GM23338 (cell line): Measurements from ENCODE around the gene PSMD6. TPM values are rescaled to one million over a fixed set of nuclear protein-coding genes. Genes with fewer than 3 reads are reported as not detected.

ENCODE experiments used
- ATAC-seq: fragments of 200-7000 bp; cut with Tn5 transposase; 3 replicates; pipeline ENCODE4 v1.9.1; 2020
- DNase-seq: peaks from one replicate; pipeline ENCODE4 v3.0.0-alpha.2; 2015; ENCODE audit warnings: low spot score
- H2AFZ ChIP-seq: fragments of 200-600 bp; sonication (generic); 2 replicates; pipeline ENCODE4 v1.8.0; 2016; ENCODE audit warnings: antibody characterized with exemption, mild to moderate bottlenecking, moderate library complexity
- H3F3A ChIP-seq: fragments of 200-600 bp; sonication (generic); replicated peaks from 2 replicates; pipeline ENCODE4 v1.8.0; 2017; ENCODE audit warnings: antibody characterized with exemption, mixed run types, low read depth
- H3K27ac ChIP-seq: fragments of 200-600 bp; sonication (generic); 2 replicates; pipeline ENCODE4 v1.6.1; 2016; ENCODE audit warnings: low read depth
- H3K27me3 ChIP-seq: fragments of 200-600 bp; sonication (generic); 2 replicates; pipeline ENCODE4 v1.8.0; 2016; ENCODE audit warnings: mild to moderate bottlenecking, mixed run types, moderate library complexity; ENCODE audit not compliant: insufficient read depth
- H3K36me3 ChIP-seq: fragments of 200-600 bp; sonication (generic); 2 replicates; pipeline ENCODE4 v1.8.0; 2016; ENCODE audit warnings: mild to moderate bottlenecking; ENCODE audit not compliant: insufficient read depth
- H3K4me1 ChIP-seq: fragments of 200-600 bp; sonication (generic); 2 replicates; pipeline ENCODE4 v1.8.0; 2016; ENCODE audit warnings: mild to moderate bottlenecking, moderate library complexity; ENCODE audit not compliant: insufficient read depth
- H3K4me2 ChIP-seq: fragments of 200-600 bp; sonication (generic); 2 replicates; pipeline ENCODE4 v1.7.1; 2017; ENCODE audit warnings: mixed run types
- H3K4me3 ChIP-seq: fragments of 200-600 bp; sonication (generic); 2 replicates; pipeline ENCODE4 v1.6.1; 2016; ENCODE audit warnings: mixed run types
- H3K79me2 ChIP-seq: fragments of 200-600 bp; sonication (generic); replicated peaks from 2 replicates; pipeline ENCODE4 v1.8.0; 2017; ENCODE audit warnings: mild to moderate bottlenecking; ENCODE audit not compliant: insufficient read depth
- H3K9me2 ChIP-seq: fragments of 200-600 bp; sonication (generic); 2 replicates; pipeline ENCODE4 v1.8.0; 2017; ENCODE audit not compliant: insufficient read depth
- H4K20me1 ChIP-seq: fragments of 200-600 bp; sonication (generic); replicated peaks from 2 replicates; pipeline ENCODE4 v1.8.0; 2017; ENCODE audit warnings: mild to moderate bottlenecking; ENCODE audit not compliant: insufficient read depth
- H3K27ac Mint-ChIP-seq: 2 replicates; pipeline ENCODE4 v1.8.0; 2020; ENCODE audit warnings: inconsistent platforms, mild to moderate bottlenecking, moderate library complexity, mixed read lengths
- H3K27me3 Mint-ChIP-seq: 3 replicates; pipeline ENCODE4 v1.8.0; 2022; ENCODE audit warnings: low read depth, mild to moderate bottlenecking, moderate library complexity, mixed read lengths, inconsistent platforms; ENCODE audit not compliant: insufficient read depth, poor library complexity
- H3K36me3 Mint-ChIP-seq: 3 replicates; pipeline ENCODE4 v1.8.0; 2021; ENCODE audit warnings: low read depth, mild to moderate bottlenecking, inconsistent platforms, moderate library complexity, mixed read lengths
- H3K4me1 Mint-ChIP-seq: 3 replicates; pipeline ENCODE4 v1.8.0; 2020; ENCODE audit warnings: mild to moderate bottlenecking, inconsistent platforms, mixed read lengths
- H3K4me3 Mint-ChIP-seq: 3 replicates; pipeline ENCODE4 v1.8.0; 2021; ENCODE audit warnings: moderate library complexity, mild to moderate bottlenecking, inconsistent platforms, mixed read lengths
- H3K9me3 Mint-ChIP-seq: 3 replicates; pipeline ENCODE4 v1.8.0; 2020; ENCODE audit warnings: moderate library complexity, mild to moderate bottlenecking, inconsistent platforms, mixed read lengths
- CREB1 ChIP-seq: fragments of 250-450 bp; sonication (Bioruptor Pico); IDR thresholded peaks from 2 replicates; pipeline ENCODE4 v1.5.0; 2020; ENCODE audit warnings: low read depth, mild to moderate bottlenecking, moderate library complexity
- ETS1 ChIP-seq: IDR thresholded peaks from 2 replicates; pipeline ENCODE4 v1.6.1; 2016; ENCODE audit warnings: antibody characterized with exemption
- EZH2 ChIP-seq: fragments of 200-600 bp; sonication (generic); IDR thresholded peaks from one replicate; pipeline ENCODE4 v1.8.0; 2017; ENCODE audit warnings: antibody characterized with exemption, mild to moderate bottlenecking, low read depth; ENCODE audit not compliant: unreplicated experiment
- JUNB ChIP-seq: IDR thresholded peaks from one replicate; pipeline ENCODE4 v1.6.1; 2016; ENCODE audit warnings: antibody characterized with exemption; ENCODE audit not compliant: unreplicated experiment
- NANOG ChIP-seq: IDR thresholded peaks from 2 replicates; pipeline ENCODE4 v1.6.1; 2016; ENCODE audit warnings: antibody characterized with exemption, borderline replicate concordance
- POLR2AphosphoS5 ChIP-seq: IDR thresholded peaks from 2 replicates; pipeline ENCODE4 v1.6.1; 2016; ENCODE audit warnings: antibody characterized with exemption, low read depth
- ZNF331 ChIP-seq: fragments of 250-450 bp; sonication (Bioruptor Pico); IDR thresholded peaks from 2 replicates; pipeline ENCODE4 v1.5.0; 2020; ENCODE audit warnings: low read depth, mild to moderate bottlenecking, moderate library complexity
- polyA plus RNA-seq: library from polyadenylated mRNA; unstranded; fragments of >200 nt; fragmentation: Nextera tagmentation; extraction: Ambion mirVana; gene quantifications from 2 replicates; pipeline ENCODE4 v1.2.1, GENCODE V29; 2016
- total RNA-seq: library from RNA; depleted of rRNA; stranded (reverse); fragments of >200 nt; shearing (Covaris generic); gene quantifications from 2 replicates; pipeline ENCODE4 v1.2.3, GENCODE V29; 2014
- TF ChIP-seq, protein P1 (sequence below): IDR thresholded peaks from one replicate; pipeline ENCODE4 v1.6.1; 2018; ENCODE audit warnings: antibody characterized with exemption; ENCODE audit not compliant: unreplicated experiment
- TF ChIP-seq, protein P2 (sequence below), 2 experiments: fragments of 200-600 bp in 1 of 2; sonication (generic) in 1 of 2; conservative IDR thresholded peaks; 2 replicates each; pipeline versions ENCODE4 v1.5.1 to v1.6.1; 2016 to 2017; ENCODE audit warnings: antibody characterized with exemption in 2 of 2, low read depth in 2 of 2, mild to moderate bottlenecking in 2 of 2, moderate library complexity in 1 of 2
- TF ChIP-seq, protein P3 (sequence below): fragments of 250-450 bp; sonication (Bioruptor Pico); IDR thresholded peaks from 2 replicates; pipeline ENCODE4 v1.5.0; 2020; ENCODE audit warnings: mild to moderate bottlenecking, moderate library complexity

The PSMD6 gene
- total and polyA plus RNA-seq, 2 experiments from 2014 or later: 98.1 to 205 TPM

DNA sequence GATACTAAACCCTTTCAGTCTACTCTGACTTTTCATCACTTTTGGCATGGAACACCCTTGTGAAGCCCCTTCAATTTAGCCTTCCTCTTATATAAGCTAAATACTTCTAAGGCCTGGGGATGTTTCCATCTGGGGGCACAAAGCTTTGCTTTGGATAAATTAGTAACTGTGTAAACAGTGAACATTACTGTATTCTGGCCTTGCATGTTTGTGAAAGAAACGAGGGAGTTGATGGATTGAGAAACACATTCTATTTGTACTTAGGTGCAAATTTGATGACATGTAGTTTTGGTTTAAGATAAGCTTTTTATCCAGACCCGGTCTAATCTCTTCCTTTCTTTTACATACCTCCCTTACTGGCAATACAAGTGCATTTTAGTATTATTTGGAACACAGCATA lies 19.7 kb downstream of the PSMD6 start:
- Histone ChIP-seq H3K36me3 (peaks cover 5% of the 10 kb centered on the region; the same call in 1 of the 2 replicates), H2AFZ (no peak overlapping the region), H3K9me2 (no peaks in the 10 kb centered on the region), H3F3A (no peaks in the 10 kb centered on the region), H3K27ac (no peak overlapping the region), H3K4me2 (no peak overlapping the region), H3K4me1 (peaks cover 20% of the 10 kb centered on the region), H4K20me1 (no peaks in the 10 kb centered on the region), H3K79me2 (no peaks in the 10 kb centered on the region), H3K4me3 (no peak overlapping the region), H3K27me3 (no peaks in the 10 kb centered on the region)
- no peaks in the 10 kb centered on the region for H3K27me3 Mint-ChIP-seq
- no peak for DNase-seq
- ATAC-seq: no peak
- peaks cover 7% of the 10 kb centered on the region; the same call in 2 of the 3 replicates for H3K36me3 Mint-ChIP-seq
- H3K9me3 Mint-ChIP-seq: no peaks in the 10 kb centered on the region
- TF ChIP-seq ZNF331 (CRISPR knock-in tag) (no peak), JUNB (no peak), CREB1 (CRISPR knock-in tag) (no peak)
- TF ChIP-seq, protein P1, sequence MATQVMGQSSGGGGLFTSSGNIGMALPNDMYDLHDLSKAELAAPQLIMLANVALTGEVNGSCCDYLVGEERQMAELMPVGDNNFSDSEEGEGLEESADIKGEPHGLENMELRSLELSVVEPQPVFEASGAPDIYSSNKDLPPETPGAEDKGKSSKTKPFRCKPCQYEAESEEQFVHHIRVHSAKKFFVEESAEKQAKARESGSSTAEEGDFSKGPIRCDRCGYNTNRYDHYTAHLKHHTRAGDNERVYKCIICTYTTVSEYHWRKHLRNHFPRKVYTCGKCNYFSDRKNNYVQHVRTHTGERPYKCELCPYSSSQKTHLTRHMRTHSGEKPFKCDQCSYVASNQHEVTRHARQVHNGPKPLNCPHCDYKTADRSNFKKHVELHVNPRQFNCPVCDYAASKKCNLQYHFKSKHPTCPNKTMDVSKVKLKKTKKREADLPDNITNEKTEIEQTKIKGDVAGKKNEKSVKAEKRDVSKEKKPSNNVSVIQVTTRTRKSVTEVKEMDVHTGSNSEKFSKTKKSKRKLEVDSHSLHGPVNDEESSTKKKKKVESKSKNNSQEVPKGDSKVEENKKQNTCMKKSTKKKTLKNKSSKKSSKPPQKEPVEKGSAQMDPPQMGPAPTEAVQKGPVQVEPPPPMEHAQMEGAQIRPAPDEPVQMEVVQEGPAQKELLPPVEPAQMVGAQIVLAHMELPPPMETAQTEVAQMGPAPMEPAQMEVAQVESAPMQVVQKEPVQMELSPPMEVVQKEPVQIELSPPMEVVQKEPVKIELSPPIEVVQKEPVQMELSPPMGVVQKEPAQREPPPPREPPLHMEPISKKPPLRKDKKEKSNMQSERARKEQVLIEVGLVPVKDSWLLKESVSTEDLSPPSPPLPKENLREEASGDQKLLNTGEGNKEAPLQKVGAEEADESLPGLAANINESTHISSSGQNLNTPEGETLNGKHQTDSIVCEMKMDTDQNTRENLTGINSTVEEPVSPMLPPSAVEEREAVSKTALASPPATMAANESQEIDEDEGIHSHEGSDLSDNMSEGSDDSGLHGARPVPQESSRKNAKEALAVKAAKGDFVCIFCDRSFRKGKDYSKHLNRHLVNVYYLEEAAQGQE: no peak
- TF ChIP-seq, protein P2, sequence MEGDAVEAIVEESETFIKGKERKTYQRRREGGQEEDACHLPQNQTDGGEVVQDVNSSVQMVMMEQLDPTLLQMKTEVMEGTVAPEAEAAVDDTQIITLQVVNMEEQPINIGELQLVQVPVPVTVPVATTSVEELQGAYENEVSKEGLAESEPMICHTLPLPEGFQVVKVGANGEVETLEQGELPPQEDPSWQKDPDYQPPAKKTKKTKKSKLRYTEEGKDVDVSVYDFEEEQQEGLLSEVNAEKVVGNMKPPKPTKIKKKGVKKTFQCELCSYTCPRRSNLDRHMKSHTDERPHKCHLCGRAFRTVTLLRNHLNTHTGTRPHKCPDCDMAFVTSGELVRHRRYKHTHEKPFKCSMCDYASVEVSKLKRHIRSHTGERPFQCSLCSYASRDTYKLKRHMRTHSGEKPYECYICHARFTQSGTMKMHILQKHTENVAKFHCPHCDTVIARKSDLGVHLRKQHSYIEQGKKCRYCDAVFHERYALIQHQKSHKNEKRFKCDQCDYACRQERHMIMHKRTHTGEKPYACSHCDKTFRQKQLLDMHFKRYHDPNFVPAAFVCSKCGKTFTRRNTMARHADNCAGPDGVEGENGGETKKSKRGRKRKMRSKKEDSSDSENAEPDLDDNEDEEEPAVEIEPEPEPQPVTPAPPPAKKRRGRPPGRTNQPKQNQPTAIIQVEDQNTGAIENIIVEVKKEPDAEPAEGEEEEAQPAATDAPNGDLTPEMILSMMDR (conservative IDR thresholded peaks at IDR 0.05; ENCODE audit: low read depth in 2 of 2): no peak
- no peak overlapping the region for H3K4me3 Mint-ChIP-seq
- H3K27ac Mint-ChIP-seq: no peak overlapping the region
- peaks cover 24% of the 10 kb centered on the region for H3K4me1 Mint-ChIP-seq

DNA sequence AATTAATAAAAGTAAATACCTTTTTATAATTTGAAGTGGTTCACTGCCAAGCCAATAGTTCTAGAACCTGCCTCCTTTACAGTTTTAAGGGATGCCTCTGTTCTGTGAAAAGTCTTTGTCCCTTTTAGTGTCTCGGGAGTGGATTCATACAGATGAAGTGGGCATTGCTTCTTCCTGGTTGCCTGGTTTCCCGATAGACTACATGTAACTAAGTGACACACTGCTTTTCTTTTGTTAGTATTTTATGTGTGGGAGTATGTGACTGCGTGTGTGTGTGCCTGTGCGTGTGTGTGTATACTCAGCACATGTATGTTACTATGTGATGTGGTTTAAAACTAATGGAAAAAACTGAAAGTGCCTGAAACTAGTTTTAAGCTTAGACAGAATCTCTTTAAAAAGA lies 21.1 kb downstream of the PSMD6 start:
- Histone ChIP-seq H3K9me2 (no peaks in the 10 kb centered on the region), H2AFZ (no peak overlapping the region), H3K27me3 (no peaks in the 10 kb centered on the region), H3K27ac (no peak overlapping the region), H3K36me3 (no peaks in the 10 kb centered on the region), H3K79me2 (no peaks in the 10 kb centered on the region), H4K20me1 (no peaks in the 10 kb centered on the region), H3K4me1 (peaks cover 20% of the 10 kb centered on the region), H3F3A (no peaks in the 10 kb centered on the region), H3K4me3 (no peak overlapping the region), H3K4me2 (no peak overlapping the region)
- peaks cover 24% of the 10 kb centered on the region for H3K4me1 Mint-ChIP-seq
- H3K27ac Mint-ChIP-seq: no peak overlapping the region
- H3K9me3 Mint-ChIP-seq: no peaks in the 10 kb centered on the region
- no peak overlapping the region for H3K4me3 Mint-ChIP-seq
- peaks cover 4% of the 10 kb centered on the region; the same call in 2 of the 3 replicates for H3K36me3 Mint-ChIP-seq
- no peaks in the 10 kb centered on the region for H3K27me3 Mint-ChIP-seq
- no peak for ATAC-seq
- DNase-seq: no peak
- TF ChIP-seq POLR2AphosphoS5 (no peak), ZNF331 (CRISPR knock-in tag) (no peak), ETS1 (no peak), NANOG (no peak), EZH2 (no peak)
- TF ChIP-seq, protein P3, sequence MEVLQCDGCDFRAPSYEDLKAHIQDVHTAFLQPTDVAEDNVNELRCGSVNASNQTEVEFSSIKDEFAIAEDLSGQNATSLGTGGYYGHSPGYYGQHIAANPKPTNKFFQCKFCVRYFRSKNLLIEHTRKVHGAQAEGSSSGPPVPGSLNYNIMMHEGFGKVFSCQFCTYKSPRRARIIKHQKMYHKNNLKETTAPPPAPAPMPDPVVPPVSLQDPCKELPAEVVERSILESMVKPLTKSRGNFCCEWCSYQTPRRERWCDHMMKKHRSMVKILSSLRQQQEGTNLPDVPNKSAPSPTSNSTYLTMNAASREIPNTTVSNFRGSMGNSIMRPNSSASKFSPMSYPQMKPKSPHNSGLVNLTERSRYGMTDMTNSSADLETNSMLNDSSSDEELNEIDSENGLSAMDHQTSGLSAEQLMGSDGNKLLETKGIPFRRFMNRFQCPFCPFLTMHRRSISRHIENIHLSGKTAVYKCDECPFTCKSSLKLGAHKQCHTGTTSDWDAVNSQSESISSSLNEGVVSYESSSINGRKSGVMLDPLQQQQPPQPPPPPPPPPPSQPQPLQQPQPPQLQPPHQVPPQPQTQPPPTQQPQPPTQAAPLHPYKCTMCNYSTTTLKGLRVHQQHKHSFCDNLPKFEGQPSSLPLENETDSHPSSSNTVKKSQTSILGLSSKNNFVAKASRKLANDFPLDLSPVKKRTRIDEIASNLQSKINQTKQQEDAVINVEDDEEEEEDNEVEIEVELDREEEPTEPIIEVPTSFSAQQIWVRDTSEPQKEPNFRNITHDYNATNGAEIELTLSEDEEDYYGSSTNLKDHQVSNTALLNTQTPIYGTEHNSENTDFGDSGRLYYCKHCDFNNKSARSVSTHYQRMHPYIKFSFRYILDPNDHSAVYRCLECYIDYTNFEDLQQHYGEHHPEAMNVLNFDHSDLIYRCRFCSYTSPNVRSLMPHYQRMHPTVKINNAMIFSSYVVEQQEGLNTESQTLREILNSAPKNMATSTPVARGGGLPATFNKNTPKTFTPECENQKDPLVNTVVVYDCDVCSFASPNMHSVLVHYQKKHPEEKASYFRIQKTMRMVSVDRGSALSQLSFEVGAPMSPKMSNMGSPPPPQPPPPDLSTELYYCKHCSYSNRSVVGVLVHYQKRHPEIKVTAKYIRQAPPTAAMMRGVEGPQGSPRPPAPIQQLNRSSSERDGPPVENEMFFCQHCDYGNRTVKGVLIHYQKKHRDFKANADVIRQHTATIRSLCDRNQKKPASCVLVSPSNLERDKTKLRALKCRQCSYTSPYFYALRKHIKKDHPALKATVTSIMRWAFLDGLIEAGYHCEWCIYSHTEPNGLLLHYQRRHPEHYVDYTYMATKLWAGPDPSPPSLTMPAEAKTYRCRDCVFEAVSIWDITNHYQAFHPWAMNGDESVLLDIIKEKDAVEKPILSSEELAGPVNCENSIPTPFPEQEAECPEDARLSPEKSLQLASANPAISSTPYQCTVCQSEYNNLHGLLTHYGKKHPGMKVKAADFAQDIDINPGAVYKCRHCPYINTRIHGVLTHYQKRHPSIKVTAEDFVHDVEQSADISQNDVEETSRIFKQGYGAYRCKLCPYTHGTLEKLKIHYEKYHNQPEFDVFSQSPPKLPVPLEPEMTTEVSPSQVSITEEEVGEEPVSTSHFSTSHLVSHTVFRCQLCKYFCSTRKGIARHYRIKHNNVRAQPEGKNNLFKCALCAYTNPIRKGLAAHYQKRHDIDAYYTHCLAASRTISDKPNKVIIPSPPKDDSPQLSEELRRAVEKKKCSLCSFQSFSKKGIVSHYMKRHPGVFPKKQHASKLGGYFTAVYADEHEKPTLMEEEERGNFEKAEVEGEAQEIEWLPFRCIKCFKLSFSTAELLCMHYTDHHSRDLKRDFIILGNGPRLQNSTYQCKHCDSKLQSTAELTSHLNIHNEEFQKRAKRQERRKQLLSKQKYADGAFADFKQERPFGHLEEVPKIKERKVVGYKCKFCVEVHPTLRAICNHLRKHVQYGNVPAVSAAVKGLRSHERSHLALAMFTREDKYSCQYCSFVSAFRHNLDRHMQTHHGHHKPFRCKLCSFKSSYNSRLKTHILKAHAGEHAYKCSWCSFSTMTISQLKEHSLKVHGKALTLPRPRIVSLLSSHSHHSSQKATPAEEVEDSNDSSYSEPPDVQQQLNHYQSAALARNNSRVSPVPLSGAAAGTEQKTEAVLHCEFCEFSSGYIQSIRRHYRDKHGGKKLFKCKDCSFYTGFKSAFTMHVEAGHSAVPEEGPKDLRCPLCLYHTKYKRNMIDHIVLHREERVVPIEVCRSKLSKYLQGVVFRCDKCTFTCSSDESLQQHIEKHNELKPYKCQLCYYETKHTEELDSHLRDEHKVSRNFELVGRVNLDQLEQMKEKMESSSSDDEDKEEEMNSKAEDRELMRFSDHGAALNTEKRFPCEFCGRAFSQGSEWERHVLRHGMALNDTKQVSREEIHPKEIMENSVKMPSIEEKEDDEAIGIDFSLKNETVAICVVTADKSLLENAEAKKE: no peak
